HCT116 (cell line): ENCODE data around the gene LASP1NB.

Experiments
- ATAC-seq: fragments of 200-7000 bp; cut with Tn5 transposase; 2 replicates; pipeline ENCODE4 v1.9.1; 2020; ENCODE audit warnings: mild to moderate bottlenecking, moderate library complexity
- BruUV-seq: library from RNA; stranded (reverse); fragments of 400-500 nt; replicated peaks from 2 replicates; lab custom pipeline; 2021; lab: Mats Ljungman, UMichigan
- CTCF ChIA-PET: fragments of 300-600 bp; sonication (Branson Sonifier 250); formaldehyde crosslinking; loops from one replicate; lab custom pipeline; 2021; ENCODE audit warnings: antibody characterized with exemption; lab: Charles Lee
- POLR2A ChIA-PET: fragments of 300-600, 350-600 bp; sonication (Branson Sonifier 250); formaldehyde crosslinking; loops from one replicate; lab custom pipeline; 2021; ENCODE audit warnings: antibody characterized with exemption; lab: Charles Lee
- RAD21 ChIA-PET, 2 experiments: fragments of 300-600 bp; sonication (Branson Sonifier 250); formaldehyde crosslinking; loops; one replicate each; lab custom pipeline; 2023; ENCODE audit warnings: low total read pairs in 2 of 2; ENCODE audit not compliant: uncharacterized antibody in 2 of 2, unreplicated experiment in 2 of 2, low non-redundant PET in 1 of 2; lab: Charles Lee
- DNase-seq: peaks from one replicate; pipeline ENCODE4 v3.0.0-alpha.2; 2010; ENCODE audit warnings: low read depth, low spot score
- H2AFZ ChIP-seq: fragments of 200-600 bp; shearing (Covaris generic), sonication (generic); 2 replicates; pipeline ENCODE4 v1.6.1; 2017; ENCODE audit warnings: low read depth, mixed run types, mixed read lengths, antibody characterized with exemption, low read length; ENCODE audit not compliant: poor library complexity, severe bottlenecking
- H3K27ac ChIP-seq: 2 replicates; pipeline ENCODE4 v1.5.1; 2012; ENCODE audit warnings: low read depth, low read length
- H3K27me3 ChIP-seq: fragments of 200-600 bp; sonication (generic); 2 replicates; pipeline ENCODE4 v1.6.1; 2016; ENCODE audit warnings: mixed run types, low read length, mixed read lengths; ENCODE audit not compliant: insufficient read depth
- H3K36me3 ChIP-seq, 2 experiments: fragments of 200-500 bp in 1 of 2; fragments of 200-600 bp in 1 of 2; sonication (Bioruptor generic) in 1 of 2; sonication (generic) in 1 of 2; 2 replicates each; pipeline versions ENCODE4 v1.5.1 to v1.6.1; 2014 to 2016; ENCODE audit warnings: low read length in 2 of 2, inconsistent platforms in 1 of 2, mixed read lengths in 1 of 2, mixed run types in 1 of 2; ENCODE audit not compliant: insufficient read depth in 2 of 2, control insufficient read depth in 1 of 2
- H3K4me1 ChIP-seq, 2 experiments: fragments of 200-600 bp in 1 of 2; sonication (generic) in 1 of 2; 2 replicates each; pipeline versions ENCODE4 v1.5.1 to v1.6.1; 2012 to 2017; ENCODE audit warnings: low read length in 2 of 2, inconsistent platforms in 1 of 2, mild to moderate bottlenecking in 1 of 2, mixed read lengths in 1 of 2, mixed run types in 1 of 2, moderate library complexity in 1 of 2; ENCODE audit not compliant: insufficient read depth in 2 of 2, control insufficient read depth in 1 of 2
- H3K4me2 ChIP-seq: fragments of 200-600 bp; sonication (generic); 2 replicates; pipeline ENCODE4 v1.6.1; 2017; ENCODE audit warnings: mixed run types, low read length, mixed read lengths
- H3K4me3 ChIP-seq, 2 experiments: fragments of 200-600 bp in 1 of 2; sonication (generic) in 1 of 2; replicated peaks in 1 of 2; 2 replicates each; pipeline ENCODE4 v1.5.1; 2011 to 2016; ENCODE audit warnings: low read length in 2 of 2, control low read depth in 1 of 2, low read depth in 1 of 2, mild to moderate bottlenecking in 1 of 2, mixed read lengths in 1 of 2, mixed run types in 1 of 2
- H3K79me2 ChIP-seq: fragments of 200-600 bp; sonication (generic); 2 replicates; pipeline ENCODE4 v1.6.1; 2017; ENCODE audit warnings: mild to moderate bottlenecking, mixed run types, low read length, moderate library complexity, mixed read lengths; ENCODE audit not compliant: insufficient read depth
- H3K9ac ChIP-seq: fragments of 200-600 bp; sonication (generic); 2 replicates; pipeline ENCODE4 v1.6.1; 2016; ENCODE audit warnings: low read length, mixed read lengths
- H3K9me2 ChIP-seq: fragments of 200-600 bp; sonication (generic), shearing (Covaris generic); 2 replicates; pipeline ENCODE4 v1.6.1; 2017; ENCODE audit warnings: mixed run types, mild to moderate bottlenecking, moderate library complexity; ENCODE audit not compliant: insufficient read depth
- H3K9me3 ChIP-seq, 2 experiments: fragments of 200-500 bp in 1 of 2; fragments of 200-600 bp in 1 of 2; sonication (Bioruptor generic) in 1 of 2; sonication (generic) in 1 of 2; 2 replicates each; pipeline ENCODE4 v1.6.1; 2014 to 2017; ENCODE audit warnings: low read length in 2 of 2, mixed read lengths in 2 of 2, inconsistent platforms in 1 of 2, low read depth in 1 of 2, mild to moderate bottlenecking in 1 of 2, mixed run types in 1 of 2, moderate library complexity in 1 of 2; ENCODE audit not compliant: control insufficient read depth in 1 of 2, insufficient read depth in 1 of 2
- H4K20me1 ChIP-seq: fragments of 200-600 bp; sonication (generic), shearing (Covaris generic); 2 replicates; pipeline ENCODE4 v1.6.1; 2017; ENCODE audit warnings: mixed run types, mild to moderate bottlenecking, moderate library complexity; ENCODE audit not compliant: insufficient read depth
- CBX3 ChIP-seq: IDR thresholded peaks from 2 replicates; pipeline ENCODE4 v1.6.1; 2012; ENCODE audit warnings: low read depth
- CEBPB ChIP-seq: IDR thresholded peaks from 2 replicates; pipeline ENCODE4 v1.6.1; 2012; ENCODE audit warnings: low read depth
- CTCF ChIP-seq, 3 experiments: fragments of 200-600 bp in 1 of 3; sonication (generic) in 1 of 3; IDR thresholded peaks in 2 of 3; conservative IDR thresholded peaks in 1 of 3; 2 replicates each; pipeline ENCODE4 v1.5.1; 2012 to 2017; ENCODE audit warnings: low read depth in 2 of 3, low read length in 2 of 3, antibody characterized with exemption in 1 of 3, borderline replicate concordance in 1 of 3, control low read depth in 1 of 3, mild to moderate bottlenecking in 1 of 3, mixed read lengths in 1 of 3, mixed run types in 1 of 3, moderate library complexity in 1 of 3; ENCODE audit not compliant: insufficient read depth in 1 of 3
- EGR1 ChIP-seq: IDR thresholded peaks from 2 replicates; pipeline ENCODE4 v1.6.1; 2012; ENCODE audit warnings: low read depth
- EZH2phosphoT487 ChIP-seq: fragments of 200-600 bp; IDR thresholded peaks from 2 replicates; pipeline ENCODE4 v1.6.1; 2018; ENCODE audit warnings: antibody characterized with exemption, borderline replicate concordance
- JUND ChIP-seq: IDR thresholded peaks from 2 replicates; pipeline ENCODE4 v1.6.1; 2012
- MAX ChIP-seq: IDR thresholded peaks from 2 replicates; pipeline ENCODE4 v1.6.1; 2012
- POLR2A ChIP-seq: IDR thresholded peaks from 2 replicates; pipeline ENCODE4 v1.7.0; 2011; ENCODE audit warnings: borderline replicate concordance; ENCODE audit not compliant: insufficient read depth, insufficient read length; ENCODE audit errors: extremely low read depth
- SIN3A ChIP-seq: IDR thresholded peaks from 2 replicates; pipeline ENCODE4 v1.6.1; 2012; ENCODE audit warnings: low read depth
- SRF ChIP-seq: IDR thresholded peaks from 2 replicates; pipeline ENCODE4 v1.6.1; 2012; ENCODE audit warnings: low read depth
- TCF7L2 ChIP-seq: IDR thresholded peaks from 2 replicates; pipeline ENCODE4 v1.7.0; 2011; ENCODE audit warnings: borderline replicate concordance, inconsistent platforms; ENCODE audit not compliant: insufficient read depth, insufficient read length; ENCODE audit errors: extremely low read depth
- YY1 ChIP-seq: IDR thresholded peaks from 2 replicates; pipeline ENCODE4 v1.6.1; 2011; ENCODE audit warnings: low read length, low read depth, moderate library complexity, mild to moderate bottlenecking; ENCODE audit not compliant: insufficient replicate concordance; ENCODE audit errors: extremely low read depth
- ZBTB33 ChIP-seq: IDR thresholded peaks from 2 replicates; pipeline ENCODE4 v1.6.1; 2011; ENCODE audit warnings: mild to moderate bottlenecking, low read length, moderate library complexity; ENCODE audit not compliant: insufficient replicate concordance; ENCODE audit errors: extremely low read depth
- ZFX ChIP-seq: fragments of 450-650 bp; IDR thresholded peaks from 2 replicates; pipeline ENCODE4 v1.6.1; 2017
- intact Hi-C: fragments of 100-400 bp; cut with micrococcal nuclease; formaldehyde crosslinking; loops from 2 replicates; pipeline ENCODE4 v1.10.0; 2022
- TF ChIP-seq, protein P1 (sequence below): IDR thresholded peaks from 2 replicates; pipeline ENCODE4 v1.6.1; 2012; ENCODE audit warnings: low read depth

LASP1NB gene

DNA sequence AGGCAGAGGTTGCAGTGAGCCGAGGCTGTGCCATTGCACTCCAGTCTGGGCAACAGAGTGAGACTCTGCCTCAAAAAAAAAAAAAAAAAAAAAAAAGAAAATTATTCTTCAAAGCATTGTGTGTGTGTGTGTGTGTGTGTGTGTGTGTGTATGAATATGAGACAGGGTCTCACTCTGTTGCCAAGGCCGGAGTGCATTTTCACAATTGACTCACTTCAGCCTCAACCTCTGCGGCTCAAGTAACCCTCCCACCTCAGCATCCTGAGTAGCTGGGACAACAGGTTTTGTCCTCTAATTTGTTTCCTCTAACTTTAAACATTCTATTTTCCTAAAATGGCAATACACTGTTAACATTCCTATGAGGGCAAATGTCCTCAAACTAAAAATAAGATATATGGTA is 34.1 kb downstream of the LASP1NB start:
- H3K9me3 ChIP-seq: no peaks in the 10 kb centered on the region
- no peak overlapping the region for H3K9ac ChIP-seq
- H3K36me3 ChIP-seq: no peaks in the 10 kb centered on the region
- no peaks in the 10 kb centered on the region for H4K20me1 ChIP-seq
- intact Hi-C loops: no loop called here
- no peak overlapping the region for H2AFZ ChIP-seq
- H3K27ac ChIP-seq: no peak overlapping the region
- no TSS peak for BruUV-seq
- ATAC-seq: no peak
- no peaks in the 10 kb centered on the region for H3K79me2 ChIP-seq
- RAD21 ChIA-PET: no interaction called here
- H3K4me1 ChIP-seq: peaks cover 0 to 17% of the 10 kb centered on the region in 2 experiments; a peak in 2 of 4 replicates
- H3K27me3 ChIP-seq: no peaks in the 10 kb centered on the region
- CTCF ChIA-PET: no interaction called here
- no peaks in the 10 kb centered on the region for H3K9me2 ChIP-seq
- H3K4me3 ChIP-seq: no peak overlapping the region
- H3K4me2 ChIP-seq: no peak overlapping the region
- no peak for DNase-seq
- POLR2A ChIA-PET: no interaction called here
- TF ChIP-seq YY1 (no peak), MAX (no peak), SRF (no peak), ZFX (no peak), EGR1 (no peak), CEBPB (no peak), CBX3 (no peak), TCF7L2 (no peak), SIN3A (no peak), ZBTB33 (no peak), CTCF (IDR thresholded peaks at IDR 0.05 in 2 of 3, conservative IDR thresholded peaks at IDR 0.05 in 1 of 3; ENCODE audit: borderline replicate concordance in 1 of 3, insufficient read depth in 1 of 3, low read depth in 2 of 3, low read length in 2 of 3) (no peak), POLR2A (no peak), JUND (no peak), EZH2phosphoT487 (no peak)
- TF ChIP-seq, protein P1, sequence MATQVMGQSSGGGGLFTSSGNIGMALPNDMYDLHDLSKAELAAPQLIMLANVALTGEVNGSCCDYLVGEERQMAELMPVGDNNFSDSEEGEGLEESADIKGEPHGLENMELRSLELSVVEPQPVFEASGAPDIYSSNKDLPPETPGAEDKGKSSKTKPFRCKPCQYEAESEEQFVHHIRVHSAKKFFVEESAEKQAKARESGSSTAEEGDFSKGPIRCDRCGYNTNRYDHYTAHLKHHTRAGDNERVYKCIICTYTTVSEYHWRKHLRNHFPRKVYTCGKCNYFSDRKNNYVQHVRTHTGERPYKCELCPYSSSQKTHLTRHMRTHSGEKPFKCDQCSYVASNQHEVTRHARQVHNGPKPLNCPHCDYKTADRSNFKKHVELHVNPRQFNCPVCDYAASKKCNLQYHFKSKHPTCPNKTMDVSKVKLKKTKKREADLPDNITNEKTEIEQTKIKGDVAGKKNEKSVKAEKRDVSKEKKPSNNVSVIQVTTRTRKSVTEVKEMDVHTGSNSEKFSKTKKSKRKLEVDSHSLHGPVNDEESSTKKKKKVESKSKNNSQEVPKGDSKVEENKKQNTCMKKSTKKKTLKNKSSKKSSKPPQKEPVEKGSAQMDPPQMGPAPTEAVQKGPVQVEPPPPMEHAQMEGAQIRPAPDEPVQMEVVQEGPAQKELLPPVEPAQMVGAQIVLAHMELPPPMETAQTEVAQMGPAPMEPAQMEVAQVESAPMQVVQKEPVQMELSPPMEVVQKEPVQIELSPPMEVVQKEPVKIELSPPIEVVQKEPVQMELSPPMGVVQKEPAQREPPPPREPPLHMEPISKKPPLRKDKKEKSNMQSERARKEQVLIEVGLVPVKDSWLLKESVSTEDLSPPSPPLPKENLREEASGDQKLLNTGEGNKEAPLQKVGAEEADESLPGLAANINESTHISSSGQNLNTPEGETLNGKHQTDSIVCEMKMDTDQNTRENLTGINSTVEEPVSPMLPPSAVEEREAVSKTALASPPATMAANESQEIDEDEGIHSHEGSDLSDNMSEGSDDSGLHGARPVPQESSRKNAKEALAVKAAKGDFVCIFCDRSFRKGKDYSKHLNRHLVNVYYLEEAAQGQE: no peak
